DMS53 treated with DMSO at 0.1 percent for 48 hours (cell line): ENCODE results near the gene CCZ1B.
"Not testable (repeated sequence)": the region's sequence is repeated elsewhere in the genome, so short reads cannot be mapped to it uniquely, and the experiment has no call there.

Experiments used
- DNase-seq: peaks from one replicate; lab custom pipeline; 2025; ENCODE audit not compliant: unreplicated experiment; lab: John Stamatoyannopoulos, UW

The CCZ1B gene

DNA sequence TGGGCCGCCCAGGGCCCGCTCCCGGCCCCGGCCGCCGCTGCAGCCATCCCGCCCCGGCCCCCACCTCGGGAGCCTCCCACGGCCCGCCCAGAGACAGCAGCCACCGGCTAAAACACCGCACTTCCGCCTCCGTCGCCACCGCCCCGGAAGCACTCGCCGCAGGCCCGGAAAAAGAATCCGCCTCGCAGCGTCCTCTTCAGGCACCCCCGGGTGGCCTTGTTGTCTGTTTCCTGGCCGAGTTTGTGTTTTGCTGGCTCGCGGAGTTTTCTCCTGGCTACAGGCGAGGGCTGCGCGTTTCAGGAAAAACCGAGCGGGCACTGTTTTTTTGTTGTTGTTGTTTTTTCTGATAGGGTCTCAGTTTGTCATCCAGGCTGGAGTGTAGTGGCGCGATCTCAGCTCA, at the start of gene CCZ1B:
Gene CCZ1B, minus strand, starts transcription at position 125 of the 400 bp plus-strand sequence. Its CDS starts 78 bp downstream, at position 47.
- DNase-seq: peak; percentile 60

DNA sequence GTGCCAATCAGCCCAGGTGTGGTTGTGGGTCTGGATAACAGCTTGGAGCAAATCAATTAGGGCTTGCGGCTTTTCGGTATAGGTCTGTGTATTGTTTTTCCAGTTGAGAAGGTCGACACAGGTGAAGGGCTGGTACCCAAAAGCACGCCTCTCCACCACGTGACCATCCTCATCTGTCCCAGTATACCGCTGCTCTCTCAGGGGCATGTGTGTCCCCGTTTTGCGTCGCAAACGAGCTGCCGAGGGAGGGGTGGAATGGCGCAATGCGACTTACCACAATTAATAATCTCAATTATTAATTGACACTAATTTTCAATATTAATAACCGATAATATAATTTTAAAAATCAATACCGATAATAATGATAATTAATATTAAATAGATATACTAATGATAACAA, 48.9 kb upstream of the CCZ1B start:
- not testable (repeated sequence) for DNase-seq

DNA sequence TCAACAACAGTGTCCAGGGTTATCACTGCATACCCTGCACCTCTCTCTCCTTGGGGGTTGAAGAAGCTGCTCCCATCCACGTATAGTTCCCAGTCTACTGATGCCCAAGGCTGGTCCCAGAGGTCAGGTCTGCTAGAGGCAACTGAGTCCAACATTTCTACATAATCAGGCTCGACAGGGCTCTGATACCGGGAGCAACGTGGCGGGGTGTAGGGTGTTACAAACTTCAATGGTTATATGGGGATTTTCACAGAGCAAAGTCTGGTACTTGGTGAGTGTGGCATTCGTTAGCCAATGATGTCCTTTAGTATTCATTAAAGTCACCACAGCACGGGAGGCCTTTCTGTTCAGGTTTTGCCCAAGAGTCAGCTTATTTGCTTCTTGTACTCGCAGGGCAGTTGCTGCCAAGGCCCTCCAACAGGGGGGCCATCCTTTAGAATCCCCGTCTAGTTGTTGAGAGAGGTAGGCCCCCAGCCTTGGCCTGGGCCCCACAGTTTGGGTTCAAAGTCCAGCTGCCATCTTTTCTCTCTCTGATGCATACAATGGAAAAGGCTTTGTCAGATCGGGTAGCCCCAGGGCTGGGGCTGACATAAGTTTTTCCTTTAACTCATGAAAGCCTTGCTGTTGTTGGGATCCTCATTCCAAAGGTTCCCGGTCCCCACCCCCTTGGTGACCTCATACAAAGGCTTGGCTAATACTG, 46.3 kb upstream of the CCZ1B start:
- not testable (repeated sequence) for DNase-seq

DNA sequence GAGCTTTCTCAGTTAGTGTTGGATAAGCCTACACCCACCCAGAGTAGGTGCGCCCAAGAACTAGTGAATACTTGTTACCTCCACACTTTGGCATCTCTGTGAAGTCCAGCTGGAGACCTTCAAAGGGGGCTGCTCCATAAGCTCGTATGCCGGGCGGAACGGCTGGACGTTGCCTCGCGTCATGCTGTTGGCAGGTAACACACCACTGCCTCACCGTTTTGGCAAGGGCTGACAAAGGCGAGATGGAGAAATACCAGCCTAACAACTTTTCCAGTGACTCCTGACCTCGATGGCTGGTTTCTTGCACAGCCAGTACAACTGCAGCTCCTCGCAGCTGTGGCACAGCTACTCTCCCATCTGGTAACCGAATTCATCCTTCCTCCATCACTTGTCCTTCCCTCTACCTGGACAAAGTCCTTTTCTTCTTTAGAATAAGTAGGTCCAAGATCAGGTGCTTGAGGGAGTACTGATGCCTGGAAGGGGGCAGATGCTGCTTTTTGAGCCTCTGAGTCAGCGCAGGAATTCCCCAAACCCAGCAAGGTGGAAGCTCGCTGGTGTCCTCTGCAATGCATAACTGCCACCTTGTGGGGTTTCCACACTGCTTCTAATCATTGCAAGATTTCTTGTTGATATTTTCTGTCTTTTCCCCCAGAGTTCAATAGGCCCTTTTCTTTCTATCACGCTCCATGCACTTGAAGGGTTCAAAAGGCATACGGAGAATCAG, 45.5 kb upstream of the CCZ1B start:
- DNase-seq: not testable (repeated sequence)

DNA sequence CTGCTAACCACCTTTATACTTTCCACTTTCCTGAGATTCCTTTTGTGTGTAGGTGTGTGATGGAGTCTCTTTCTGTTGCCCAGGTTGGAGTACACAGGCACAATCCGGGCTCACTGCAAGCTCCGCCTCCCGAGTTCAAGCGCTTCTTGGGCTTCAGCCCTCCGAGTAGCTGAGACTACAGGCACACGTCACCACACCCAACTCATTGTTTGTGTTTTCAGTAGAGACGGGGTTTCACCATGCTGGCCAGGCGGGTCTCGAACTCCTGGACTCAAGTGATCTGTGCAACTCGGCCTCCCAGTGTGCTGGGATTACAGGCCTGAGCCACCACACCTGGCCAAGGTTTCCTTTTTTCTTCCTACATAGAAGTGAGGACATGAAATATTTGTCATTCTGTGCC, 38.7 kb upstream of the CCZ1B start:
- DNase-seq: not testable (repeated sequence)

DNA sequence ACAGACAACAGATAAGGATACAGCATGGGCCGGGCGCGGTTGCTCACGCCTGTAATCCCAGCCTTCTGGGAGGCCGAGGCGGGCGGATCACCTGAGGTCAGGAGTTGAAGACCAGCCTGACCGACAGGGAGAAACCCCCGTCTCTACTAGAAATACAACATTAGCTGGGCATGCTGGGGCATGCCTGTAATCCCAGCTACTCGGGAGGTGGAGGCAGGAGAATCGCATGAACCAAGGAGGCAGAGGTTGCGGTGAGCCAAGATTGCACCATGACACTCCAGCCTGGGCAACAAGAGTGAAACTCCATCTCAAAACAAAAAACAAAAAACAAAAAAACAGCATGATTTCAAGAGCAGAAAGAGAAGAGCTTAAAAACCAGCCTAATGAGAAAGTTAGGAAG, 38.1 kb upstream of the CCZ1B start:
- DNase-seq: not testable (repeated sequence)

DNA sequence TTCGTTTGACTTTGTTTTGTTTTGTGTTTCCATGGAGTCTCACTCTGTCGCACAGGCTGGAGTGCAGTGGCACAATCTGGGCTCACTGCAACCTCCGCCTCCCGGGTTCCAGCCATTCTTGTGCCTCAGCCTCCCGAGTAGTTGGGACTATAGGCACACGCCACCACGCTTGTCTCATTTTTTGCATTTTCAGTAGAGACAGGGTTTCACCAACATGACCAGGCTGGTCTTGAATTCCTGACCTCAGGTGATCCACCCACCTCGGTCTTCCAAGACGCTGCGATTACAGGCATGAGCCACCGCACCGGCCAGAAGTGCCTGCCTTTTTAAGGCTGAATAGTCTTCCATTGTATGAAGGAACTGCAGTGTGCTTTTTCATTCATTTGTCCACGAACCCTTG, 36.8 kb upstream of the CCZ1B start:
- not testable (repeated sequence) for DNase-seq

DNA sequence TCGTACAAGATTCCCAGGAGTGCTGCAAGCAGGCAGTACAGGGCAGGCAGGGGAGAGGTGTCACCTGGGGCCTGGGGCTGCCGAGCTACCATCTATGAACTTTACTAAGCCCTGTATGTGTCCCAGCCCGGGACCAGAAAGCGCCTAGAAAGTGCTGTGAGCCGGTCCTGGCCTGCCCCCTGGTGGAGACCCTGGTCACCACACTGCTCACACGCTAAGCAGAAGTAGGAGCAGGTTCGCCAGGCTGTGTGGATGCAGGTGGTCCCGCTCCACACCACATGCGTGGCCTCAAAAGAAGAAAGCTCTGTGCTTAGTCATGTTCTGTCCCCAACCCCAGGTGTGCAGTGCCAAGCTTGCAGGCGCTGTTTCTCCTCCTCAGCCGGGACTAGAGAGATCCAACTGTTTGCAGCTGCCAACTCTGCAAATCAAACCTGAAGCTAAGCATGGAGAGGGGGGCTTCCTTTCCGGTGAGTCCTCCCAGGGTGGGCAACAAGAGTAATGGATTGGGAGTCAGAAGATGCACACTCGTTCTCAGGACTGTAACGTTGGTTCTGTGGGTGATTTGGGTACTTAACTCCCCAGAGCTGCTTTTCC, 31.7 kb upstream of the CCZ1B start:
- DNase-seq: peak; percentile 29

DNA sequence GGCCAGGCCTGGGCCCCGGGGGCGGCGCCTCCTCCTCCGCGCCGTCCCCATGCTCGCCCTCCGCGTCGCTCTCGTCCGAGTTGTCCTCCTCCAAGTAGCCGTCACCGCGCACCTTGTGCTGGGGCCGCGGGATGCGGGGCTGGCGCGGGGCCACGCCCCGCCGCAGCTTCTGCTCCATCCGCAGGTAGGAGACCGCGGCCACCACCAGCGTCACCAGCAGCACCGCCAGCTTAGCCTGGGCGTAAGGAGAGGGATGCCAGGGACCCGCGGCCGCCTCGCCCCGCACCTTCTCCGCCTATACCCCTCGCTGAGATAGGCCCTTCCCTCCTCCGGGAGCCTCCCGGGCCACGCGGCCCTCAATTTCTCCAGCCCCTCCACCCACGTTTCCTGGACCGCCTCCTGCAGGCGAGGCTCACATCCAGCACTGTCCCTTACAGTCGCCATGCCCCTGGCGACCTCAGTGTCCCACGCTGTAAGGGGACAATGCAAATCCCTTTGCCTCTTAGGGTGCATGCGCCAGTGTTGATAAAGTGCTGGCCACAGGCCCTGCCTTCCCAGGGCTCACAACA, 29.6 kb upstream of the CCZ1B start:
- not testable (repeated sequence) for DNase-seq

DNA sequence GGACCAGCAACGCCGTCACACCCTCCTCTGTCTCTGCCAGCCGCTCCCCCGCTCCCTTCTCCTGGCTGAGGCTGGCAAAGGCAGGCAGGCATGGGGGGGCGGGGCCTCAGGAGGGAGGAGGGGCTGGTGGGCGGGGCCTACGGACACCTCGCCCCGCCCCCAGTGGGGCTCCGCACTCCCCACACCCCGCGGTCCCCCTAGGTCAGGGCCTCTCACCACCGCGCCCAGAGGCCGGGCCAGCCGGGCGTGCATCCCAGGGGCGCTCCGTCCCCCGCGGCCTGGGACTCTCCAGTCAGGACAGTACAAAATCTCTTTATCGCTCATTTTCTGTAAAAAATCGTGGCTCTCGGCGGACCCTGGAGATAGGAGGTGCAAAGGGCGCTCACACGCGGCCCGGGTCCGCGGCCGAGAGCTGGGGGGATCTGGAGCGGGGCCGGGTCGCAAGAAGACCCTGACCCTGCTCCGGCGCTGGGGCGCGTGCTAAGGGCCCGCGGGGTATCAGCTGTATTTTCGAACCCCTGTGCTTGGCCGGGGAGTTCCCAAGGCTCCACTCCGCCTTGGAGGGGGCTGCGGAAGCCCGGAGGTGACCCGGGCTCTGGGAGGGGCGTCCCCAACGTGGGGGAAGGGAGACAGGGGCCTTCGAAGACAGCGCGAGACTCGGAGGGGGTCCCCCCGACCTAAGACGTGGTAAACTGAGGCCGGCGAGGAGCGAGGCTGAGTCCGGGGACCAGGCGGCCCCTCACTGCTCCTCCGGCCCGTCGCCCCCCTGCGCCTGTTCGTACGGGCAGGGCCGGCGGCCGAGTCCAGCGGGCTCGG, 28.9 kb upstream of the CCZ1B start:
- not testable (repeated sequence) for DNase-seq

DNA sequence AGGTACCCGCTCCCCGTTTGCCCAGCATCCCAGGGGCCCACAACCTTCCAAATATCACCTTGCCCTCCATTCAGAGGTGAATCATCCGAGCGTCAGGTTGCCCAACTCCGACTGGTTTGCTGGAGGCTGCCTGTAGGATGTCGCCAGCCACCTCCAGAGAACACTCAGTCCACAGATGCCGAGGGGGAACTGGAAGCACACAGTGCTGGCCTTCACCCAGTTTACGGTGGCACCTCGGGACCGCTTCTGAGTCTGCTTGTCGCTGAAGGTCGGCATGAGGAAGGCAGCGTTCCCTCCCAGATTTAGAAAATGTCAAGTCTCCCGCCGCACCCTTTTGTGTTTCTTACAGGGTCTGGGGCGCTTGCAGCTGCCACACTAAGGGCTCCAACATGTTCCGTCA, 27.6 kb upstream of the CCZ1B start:
- not testable (repeated sequence) for DNase-seq

DNA sequence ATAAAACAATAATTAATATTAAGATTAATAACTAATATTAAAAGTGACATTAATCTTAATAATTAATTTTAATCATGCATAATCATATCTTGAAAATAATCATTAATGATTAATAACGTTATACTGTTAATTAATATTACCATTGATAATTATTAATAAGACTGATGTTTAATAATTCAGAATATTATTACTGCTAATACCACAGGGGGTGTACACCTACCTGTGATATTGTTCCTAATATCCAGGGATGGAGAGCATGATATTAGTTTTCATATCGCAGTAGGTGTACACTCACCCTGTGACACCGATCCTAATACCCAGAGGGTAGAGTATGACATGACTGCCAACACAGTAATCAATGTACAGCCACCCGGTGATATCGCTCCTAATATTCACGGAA, 23.1 kb upstream of the CCZ1B start:
- DNase-seq: not testable (repeated sequence)

DNA sequence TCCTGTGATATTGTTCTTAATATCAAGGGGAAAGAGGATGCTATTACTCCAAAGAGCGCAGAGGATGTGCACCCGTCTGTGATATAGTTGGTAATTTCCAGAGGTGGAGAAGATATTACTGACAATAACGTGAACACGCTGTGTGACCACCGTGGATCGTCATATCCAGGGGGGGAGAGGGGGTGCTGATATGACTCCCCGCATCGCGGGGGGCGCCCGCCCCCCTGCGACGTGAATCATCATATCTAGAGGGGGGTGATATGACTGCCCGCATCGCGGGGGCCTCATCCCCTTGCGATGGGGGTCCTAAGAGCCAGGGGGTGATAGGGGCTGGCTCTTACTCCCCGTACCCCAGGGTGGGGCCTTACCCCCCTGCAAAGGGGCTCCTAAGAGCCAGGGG, 21.7 kb upstream of the CCZ1B start:
- not testable (repeated sequence) for DNase-seq

DNA sequence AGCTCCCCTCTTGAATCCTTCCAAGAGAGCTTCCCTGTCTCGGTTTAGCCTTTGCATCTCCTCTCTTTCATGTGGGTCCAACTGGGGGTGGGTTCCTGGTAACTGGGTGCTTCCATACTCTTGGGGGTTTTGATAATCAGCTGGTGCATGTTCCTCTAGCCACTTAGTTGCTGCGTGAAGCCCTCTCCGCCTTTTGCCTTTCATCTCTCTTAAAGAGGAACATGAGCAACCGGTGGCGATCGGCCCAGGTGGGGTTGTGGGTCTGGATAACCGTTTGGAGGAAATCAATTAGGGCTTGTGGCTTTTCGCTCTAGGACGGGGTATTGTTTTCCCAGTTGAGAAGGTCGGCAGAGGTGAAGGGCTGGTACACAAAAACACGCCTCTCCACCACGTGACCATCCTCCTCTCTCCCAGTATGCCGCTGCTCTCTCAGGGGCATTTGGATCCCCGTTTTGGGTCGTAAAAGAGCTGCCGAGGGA, 19.9 kb upstream of the CCZ1B start:
- not testable (repeated sequence) for DNase-seq

DNA sequence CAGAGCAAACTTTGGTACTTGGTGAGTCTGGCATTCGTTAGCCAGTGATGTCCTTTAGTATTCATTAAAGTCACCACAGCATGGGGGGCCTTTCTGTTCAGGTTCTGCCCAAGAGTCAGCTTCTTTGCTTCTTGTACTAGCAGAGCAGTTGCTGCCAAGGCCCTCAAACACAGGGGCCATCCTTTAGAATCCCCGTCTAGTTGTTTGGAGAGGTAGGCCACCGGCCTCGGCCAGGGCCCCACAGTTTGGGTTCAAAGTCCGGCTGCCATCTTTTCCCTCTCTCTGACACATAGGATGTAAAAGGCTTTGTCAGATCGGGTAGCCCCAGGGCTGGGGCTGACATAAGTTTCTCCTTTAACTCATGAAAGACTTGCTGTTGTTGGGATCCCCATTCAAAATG, 17.6 kb upstream of the CCZ1B start:
- DNase-seq: not testable (repeated sequence)

DNA sequence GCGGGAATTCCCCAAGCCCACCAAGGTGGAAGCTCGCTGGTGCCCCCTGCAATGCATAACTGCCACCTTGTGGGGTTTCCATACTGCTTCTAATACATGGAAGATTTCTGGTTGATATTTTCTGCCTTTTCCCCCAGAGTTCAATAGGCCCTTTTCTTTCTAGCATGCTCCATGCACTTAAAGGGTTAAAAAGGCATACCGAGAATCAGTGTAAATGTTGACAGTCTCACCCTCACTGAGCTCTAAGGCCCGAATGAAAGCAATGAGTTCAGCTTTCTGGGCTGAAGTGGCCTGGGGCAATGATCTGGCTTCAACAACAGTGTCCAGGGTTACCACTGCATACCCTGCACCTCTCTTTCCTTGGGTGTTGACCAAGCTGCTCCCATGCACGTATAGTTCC, 17.0 kb upstream of the CCZ1B start:
- not testable (repeated sequence) for DNase-seq

DNA sequence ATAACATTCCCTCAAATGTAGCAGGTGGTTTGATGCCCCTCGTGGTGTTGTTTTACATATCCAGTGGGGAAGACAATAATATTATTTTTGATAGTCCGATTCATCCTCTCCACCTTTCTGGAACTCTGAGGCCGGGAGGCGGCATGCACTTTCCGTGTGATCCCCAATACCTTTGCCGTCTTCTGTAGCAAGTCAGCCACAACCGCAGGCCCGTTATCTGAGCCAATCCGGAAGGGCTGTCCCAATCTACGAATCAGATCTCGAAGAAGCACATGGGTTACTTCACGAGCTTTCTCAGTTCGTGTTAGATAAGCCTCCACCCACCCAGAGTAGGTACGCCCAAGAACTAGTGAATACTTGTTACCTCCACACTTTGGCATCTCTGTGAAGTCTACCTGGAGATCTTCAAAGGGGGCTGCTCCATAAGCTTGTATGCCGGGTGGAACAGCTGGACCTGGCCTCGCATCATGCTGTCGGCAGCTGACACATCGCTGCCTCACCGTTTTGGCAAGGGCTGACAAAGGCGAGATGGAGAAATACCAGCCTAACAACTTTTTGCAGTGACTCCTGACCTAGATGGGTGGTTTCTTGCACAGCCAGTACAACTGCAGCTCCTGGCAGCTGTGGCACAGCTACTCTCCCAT, 16.3 kb upstream of the CCZ1B start:
- DNase-seq: not testable (repeated sequence)

DNA sequence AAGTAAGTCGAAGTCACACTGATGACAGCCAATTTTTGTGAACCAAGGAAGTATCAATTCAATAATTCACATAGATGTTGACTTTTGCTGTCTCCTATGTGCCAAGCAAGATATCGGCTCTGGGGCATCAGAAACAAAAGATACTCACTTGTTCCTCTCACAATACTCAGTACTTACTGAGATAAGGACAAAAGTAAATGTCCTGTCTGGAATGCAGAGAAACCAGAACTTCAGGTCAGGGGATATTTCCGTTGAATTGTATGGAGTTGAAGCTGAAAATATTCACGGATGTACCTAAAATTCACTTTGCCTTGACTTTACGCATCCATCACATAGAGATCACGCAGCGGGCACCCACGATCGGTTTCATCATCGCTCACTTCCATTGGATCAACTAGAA, 11.0 kb upstream of the CCZ1B start:
- not testable (repeated sequence) for DNase-seq

DNA sequence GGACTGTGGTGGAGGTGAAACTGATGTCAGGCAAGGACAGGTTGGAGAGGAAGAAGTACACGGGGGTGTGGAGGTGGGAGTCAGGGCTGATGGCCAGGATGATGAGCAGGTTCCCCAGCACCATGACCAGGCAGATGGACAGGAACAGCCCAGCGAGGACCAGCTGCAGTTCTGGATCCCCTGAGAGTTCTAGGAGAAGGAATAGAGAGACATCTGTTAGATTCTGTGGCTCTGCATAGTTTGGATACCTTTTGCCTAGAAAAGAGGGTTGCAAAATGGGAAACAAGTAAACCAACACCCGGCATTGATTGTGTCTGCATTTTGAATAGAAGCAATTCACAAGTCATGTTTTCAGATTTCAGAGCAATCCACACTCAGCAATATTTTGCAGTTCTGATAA, 9.4 kb upstream of the CCZ1B start:
- DNase-seq: not testable (repeated sequence)

DNA sequence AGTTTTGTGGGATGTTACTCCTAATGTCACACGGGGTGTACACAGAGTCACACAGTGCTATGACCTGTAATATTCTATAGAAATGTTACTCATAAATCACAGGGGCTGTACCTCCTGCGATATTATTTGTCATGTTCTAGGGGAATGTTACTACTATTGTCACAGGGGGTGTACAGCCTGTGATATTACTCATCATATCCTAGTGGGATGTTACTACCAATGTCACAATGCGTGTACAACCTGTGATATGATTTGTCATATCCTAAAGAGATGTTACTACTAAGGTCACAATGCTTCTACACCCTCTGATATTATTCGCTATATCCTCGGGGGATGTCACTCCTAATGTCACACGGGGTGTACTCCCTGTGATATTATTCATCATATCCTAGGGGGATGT, 7.6 kb upstream of the CCZ1B start:
- no peak for DNase-seq
